T-helper 2 cell treated with Interferon-gamma antibody and Interleukin-4, amounts not matched to agents 100 ng/mL and 5 ng/mL, for 36 hours (primary cell): ENCODE measurements around the gene ANKRD17. TPM values are rescaled to one million over a fixed set of nuclear protein-coding genes. Genes with fewer than 3 reads are reported as not detected.

ENCODE experiments used
- intact Hi-C: fragments of 100-400 bp; cut with micrococcal nuclease; formaldehyde crosslinking; loops from one replicate; pipeline ENCODE4 v1.15.1; 2023
- total RNA-seq: library from RNA; stranded (reverse); gene quantifications from 2 replicates; pipeline ENCODE4 v1.2.3, GENCODE V29; 2022

ANKRD17 gene
- total RNA-seq, 1 donor from 2014 or later, result 60.1 TPM

- intact Hi-C loops, result loop anchor here (10.0 kb wide), 1 partner anchor 49 kb away; no protein-coding TSS in a partner anchor
These were observed 124.8 kb downstream of the ANKRD17 start for GRCh38 chr4:73133784-73134183.

GRCh38 chr4:73131281-73131680 lies 127.3 kb downstream of the ANKRD17 start:
- intact Hi-C loops, result loop anchor here (10.0 kb wide), 1 partner anchor 46 kb away; no protein-coding TSS in a partner anchor

GRCh38 chr4:73129319-73129718 lies 129.3 kb downstream of the ANKRD17 start:
- intact Hi-C loops, result no loop called here

GRCh38 chr4:73127839-73128453 lies 130.7 kb downstream of the ANKRD17 start:
- intact Hi-C loops, result loop anchor here (1.0 kb wide), 1 partner anchor 129 kb away; no protein-coding TSS in a partner anchor

GRCh38 chr4:73109493-73109892 lies 149.1 kb downstream of the ANKRD17 start:
- intact Hi-C loops, result no loop called here

GRCh38 chr4:73104695-73105094 lies 153.9 kb downstream of the ANKRD17 start:
- intact Hi-C loops, result no loop called here

- intact Hi-C loops, result no loop called here
These were observed 154.6 kb downstream of the ANKRD17 start for GRCh38 chr4:73103799-73104503.

GRCh38 chr4:73099143-73099542 lies 159.5 kb downstream of the ANKRD17 start:
- intact Hi-C loops, result no loop called here

GRCh38 chr4:73098713-73099112 lies 159.9 kb downstream of the ANKRD17 start:
- intact Hi-C loops, result no loop called here

- intact Hi-C loops, result no loop called here
These were observed 160.6 kb downstream of the ANKRD17 start for GRCh38 chr4:73098016-73098415.

GRCh38 chr4:73092868-73093267 lies 165.7 kb downstream of the ANKRD17 start:
- intact Hi-C loops, result no loop called here

- intact Hi-C loops, result no loop called here
These were observed 167.9 kb downstream of the ANKRD17 start for GRCh38 chr4:73090738-73091137.

GRCh38 chr4:73087871-73088270 lies 170.7 kb downstream of the ANKRD17 start:
- intact Hi-C loops, result loop anchor here (10.0 kb wide), 1 partner anchor 47 kb away; no protein-coding TSS in a partner anchor

GRCh38 chr4:73086095-73086868 lies 172.3 kb downstream of the ANKRD17 start:
- intact Hi-C loops, result loop anchor here (1.0 to 10.0 kb wide), 3 partner anchors 17 to 171 kb away; partner anchors contain the start of gene COX18

GRCh38 chr4:73080789-73081188 lies 177.8 kb downstream of the ANKRD17 start:
- intact Hi-C loops, result loop anchor here (10.0 kb wide), 1 partner anchor 54 kb away; no protein-coding TSS in a partner anchor

- intact Hi-C loops, result no loop called here
These were observed 182.8 kb downstream of the ANKRD17 start for GRCh38 chr4:73075832-73076231.

GRCh38 chr4:73070074-73070390 lies 188.6 kb downstream of the ANKRD17 start:
- intact Hi-C loops, result no loop called here

- intact Hi-C loops, result loop anchor here (1.0 kb wide), 3 partner anchors 17 to 189 kb away; partner anchors contain the start of gene ANKRD17
These were observed 189.1 kb downstream of the ANKRD17 start, which contains the start of gene COX18 for GRCh38 chr4:73069338-73070073. TSS of gene COX18 (minus strand) at chr4:73069716. CDS start at chr4:73069649, 67 bp downstream.

- intact Hi-C loops, result loop anchor here (1.0 kb wide), 3 partner anchors 18 to 190 kb away; partner anchors contain the start of gene ANKRD17
These were observed 189.9 kb downstream of the ANKRD17 start for GRCh38 chr4:73068491-73069337.

- intact Hi-C loops, result no loop called here
These were observed 190.6 kb downstream of the ANKRD17 start for GRCh38 chr4:73067971-73068394.
